GM12878 (cell line): ENCODE results near the gene PPP4R4.

ENCODE experiments used
- BMI1 ChIP-seq: fragments of 450-650 bp; IDR thresholded peaks from 2 replicates; pipeline ENCODE4 v1.6.1; 2016; ENCODE audit warnings: mild to moderate bottlenecking, moderate library complexity, borderline replicate concordance
- CEBPB ChIP-seq, 2 experiments: fragments of 150-350 bp in 1 of 2; IDR thresholded peaks; 2 replicates each; pipeline ENCODE4 v1.6.1; 2012 to 2014; ENCODE audit warnings: low read depth in 2 of 2, low read length in 2 of 2, borderline replicate concordance in 1 of 2, inconsistent platforms in 1 of 2
- EZH2 ChIP-seq: IDR thresholded peaks from 2 replicates; pipeline ENCODE4 v1.6.1; 2012; ENCODE audit warnings: low read depth, mild to moderate bottlenecking, control low read depth, inconsistent platforms, low read length, borderline replicate concordance; ENCODE audit not compliant: control insufficient read depth
- TF ChIP-seq, protein P1 (sequence below), 3 experiments: IDR thresholded peaks in 2 of 3; conservative IDR thresholded peaks in 1 of 3; 2 replicates each; pipeline ENCODE4 v1.5.1; 2011; ENCODE audit warnings: low read depth in 3 of 3, low read length in 3 of 3, mild to moderate bottlenecking in 3 of 3, control low read depth in 2 of 3, moderate library complexity in 2 of 3, inconsistent platforms in 1 of 3, mixed read lengths in 1 of 3; ENCODE audit not compliant: control insufficient read depth in 2 of 3, insufficient read depth in 1 of 3; ENCODE audit errors: extremely low read depth in 1 of 3
- TF ChIP-seq, protein P2 (sequence below): IDR thresholded peaks from 2 replicates; pipeline ENCODE4 v1.6.1; 2012; ENCODE audit warnings: low read depth, low read length, improper control_type of control experiment

DNA sequence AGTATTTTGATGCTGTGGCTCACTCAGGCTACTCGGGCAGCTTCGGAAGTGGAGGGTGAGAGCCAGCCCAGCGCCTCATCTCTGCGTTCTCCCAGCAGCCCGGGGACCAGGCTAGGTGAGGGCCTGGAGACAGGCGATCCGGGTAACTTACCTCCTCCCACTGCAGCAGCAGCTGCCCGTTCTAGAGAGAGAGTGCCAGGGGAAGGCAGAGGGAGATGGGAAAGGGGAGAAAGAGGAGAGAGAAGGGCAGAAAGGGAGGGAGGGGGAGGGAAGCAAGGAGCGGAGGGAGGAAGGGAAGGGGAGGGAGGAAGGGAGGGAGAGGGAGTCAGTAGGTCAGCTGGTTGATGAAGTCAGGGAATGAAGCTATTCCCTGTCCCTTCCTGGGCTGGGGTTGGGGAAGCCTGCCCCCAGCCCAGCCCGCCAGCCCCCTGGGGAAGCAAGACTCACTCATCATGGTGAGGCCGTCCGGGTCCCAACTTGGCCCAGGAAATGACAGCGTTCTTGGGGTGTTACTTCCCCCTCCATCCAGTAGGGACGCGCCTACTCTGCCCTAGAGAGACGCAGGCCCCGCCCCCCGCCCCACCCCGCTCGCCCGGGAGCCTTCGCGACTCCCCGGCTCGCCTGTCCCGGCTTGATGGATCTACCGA, 44.9 kb upstream of the PPP4R4 start, which contains the start of gene IFI27L2:
- TF ChIP-seq EZH2 (no peak), CEBPB (IDR thresholded peaks at IDR 0.05; ENCODE audit: borderline replicate concordance in 1 of 2, low read depth in 2 of 2, low read length in 2 of 2) (no peak), BMI1 (no peak)
- TF ChIP-seq, protein P1, sequence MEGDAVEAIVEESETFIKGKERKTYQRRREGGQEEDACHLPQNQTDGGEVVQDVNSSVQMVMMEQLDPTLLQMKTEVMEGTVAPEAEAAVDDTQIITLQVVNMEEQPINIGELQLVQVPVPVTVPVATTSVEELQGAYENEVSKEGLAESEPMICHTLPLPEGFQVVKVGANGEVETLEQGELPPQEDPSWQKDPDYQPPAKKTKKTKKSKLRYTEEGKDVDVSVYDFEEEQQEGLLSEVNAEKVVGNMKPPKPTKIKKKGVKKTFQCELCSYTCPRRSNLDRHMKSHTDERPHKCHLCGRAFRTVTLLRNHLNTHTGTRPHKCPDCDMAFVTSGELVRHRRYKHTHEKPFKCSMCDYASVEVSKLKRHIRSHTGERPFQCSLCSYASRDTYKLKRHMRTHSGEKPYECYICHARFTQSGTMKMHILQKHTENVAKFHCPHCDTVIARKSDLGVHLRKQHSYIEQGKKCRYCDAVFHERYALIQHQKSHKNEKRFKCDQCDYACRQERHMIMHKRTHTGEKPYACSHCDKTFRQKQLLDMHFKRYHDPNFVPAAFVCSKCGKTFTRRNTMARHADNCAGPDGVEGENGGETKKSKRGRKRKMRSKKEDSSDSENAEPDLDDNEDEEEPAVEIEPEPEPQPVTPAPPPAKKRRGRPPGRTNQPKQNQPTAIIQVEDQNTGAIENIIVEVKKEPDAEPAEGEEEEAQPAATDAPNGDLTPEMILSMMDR (IDR thresholded peaks at IDR 0.05 in 2 of 3, conservative IDR thresholded peaks at IDR 0.05 in 1 of 3; ENCODE audit: control insufficient read depth in 2 of 3, extremely low read depth in 1 of 3, insufficient read depth in 1 of 3, low read depth in 3 of 3, low read length in 3 of 3): peak; percentile 4 to 46 (median 11); a peak in 1 of 6 replicates
- TF ChIP-seq, protein P2, sequence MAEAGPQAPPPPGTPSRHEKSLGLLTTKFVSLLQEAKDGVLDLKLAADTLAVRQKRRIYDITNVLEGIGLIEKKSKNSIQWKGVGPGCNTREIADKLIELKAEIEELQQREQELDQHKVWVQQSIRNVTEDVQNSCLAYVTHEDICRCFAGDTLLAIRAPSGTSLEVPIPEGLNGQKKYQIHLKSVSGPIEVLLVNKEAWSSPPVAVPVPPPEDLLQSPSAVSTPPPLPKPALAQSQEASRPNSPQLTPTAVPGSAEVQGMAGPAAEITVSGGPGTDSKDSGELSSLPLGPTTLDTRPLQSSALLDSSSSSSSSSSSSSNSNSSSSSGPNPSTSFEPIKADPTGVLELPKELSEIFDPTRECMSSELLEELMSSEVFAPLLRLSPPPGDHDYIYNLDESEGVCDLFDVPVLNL: no peak
